Suprapubic skin (tissue), 3 donors: ENCODE data around the gene USP6NL.

Experiments used
- CTCF ChIP-seq, 2 donors: fragments of 200-600 bp in 1 of 2; fragments of 450-650 bp in 1 of 2; sonication (generic) in 1 of 2; IDR thresholded peaks; one replicate each; pipeline ENCODE4 v1.5.1; 2016 to 2019; ENCODE audit warnings: antibody characterized with exemption in 2 of 2, mild to moderate bottlenecking in 1 of 2, moderate library complexity in 1 of 2
- POLR2AphosphoS5 ChIP-seq, 3 donors: sonication (generic); formaldehyde crosslinking; IDR thresholded peaks; one replicate each; pipeline ENCODE4 v1.6.1; 2017; ENCODE audit warnings: antibody characterized with exemption in 3 of 3

GRCh38 chr10:11560076-11560709 lies 51.3 kb downstream of the USP6NL start:
- no peak for TF ChIP-seq CTCF (IDR thresholded peaks at IDR 0.05)
- no peak for TF ChIP-seq POLR2AphosphoS5 (IDR thresholded peaks at IDR 0.05)
